GM23338 (cell line): ENCODE data around the gene EP400.

Experiments used
- CREB1 ChIP-seq: fragments of 250-450 bp; sonication (Bioruptor Pico); IDR thresholded peaks from 2 replicates; pipeline ENCODE4 v1.5.0; 2020; ENCODE audit warnings: low read depth, mild to moderate bottlenecking, moderate library complexity
- EZH2 ChIP-seq: fragments of 200-600 bp; sonication (generic); IDR thresholded peaks from one replicate; pipeline ENCODE4 v1.8.0; 2017; ENCODE audit warnings: antibody characterized with exemption, mild to moderate bottlenecking, low read depth; ENCODE audit not compliant: unreplicated experiment
- EZH2phosphoT487 ChIP-seq: fragments of 200-600 bp; sonication (generic); IDR thresholded peaks from one replicate; pipeline ENCODE4 v1.8.1; 2018; ENCODE audit warnings: antibody characterized with exemption; ENCODE audit not compliant: unreplicated experiment
- POLR2AphosphoS5 ChIP-seq: IDR thresholded peaks from 2 replicates; pipeline ENCODE4 v1.6.1; 2016; ENCODE audit warnings: antibody characterized with exemption, low read depth
- TF ChIP-seq, protein P1 (sequence below), 2 experiments: fragments of 200-600 bp in 1 of 2; sonication (generic) in 1 of 2; conservative IDR thresholded peaks; 2 replicates each; pipeline versions ENCODE4 v1.5.1 to v1.6.1; 2016 to 2017; ENCODE audit warnings: antibody characterized with exemption in 2 of 2, low read depth in 2 of 2, mild to moderate bottlenecking in 2 of 2, moderate library complexity in 1 of 2
- TF ChIP-seq, protein P2 (sequence below): IDR thresholded peaks from one replicate; pipeline ENCODE4 v1.6.1; 2018; ENCODE audit warnings: antibody characterized with exemption; ENCODE audit not compliant: unreplicated experiment

DNA sequence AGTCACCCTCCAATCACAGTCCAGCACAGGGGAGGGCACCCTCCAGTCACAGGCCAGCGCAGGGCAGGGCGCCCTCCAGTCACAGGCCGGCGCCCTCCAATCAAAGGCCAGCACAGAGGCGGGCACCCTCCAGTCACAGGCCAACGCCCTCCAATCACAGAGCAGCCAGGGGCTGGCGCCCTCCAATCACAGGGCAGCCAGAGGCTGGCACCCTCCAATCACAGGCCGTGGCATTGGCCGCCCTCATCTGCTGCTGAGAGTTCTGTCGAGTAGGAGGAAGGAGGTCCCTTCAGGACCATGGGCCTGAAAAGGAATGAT is 167.8 kb downstream of the EP400 start:
- TF ChIP-seq EZH2 (no peak), POLR2AphosphoS5 (no peak), CREB1 (CRISPR knock-in tag) (peak; percentile 56; the same call in 1 of the 2 replicates), EZH2phosphoT487 (no peak)
- TF ChIP-seq, protein P1, sequence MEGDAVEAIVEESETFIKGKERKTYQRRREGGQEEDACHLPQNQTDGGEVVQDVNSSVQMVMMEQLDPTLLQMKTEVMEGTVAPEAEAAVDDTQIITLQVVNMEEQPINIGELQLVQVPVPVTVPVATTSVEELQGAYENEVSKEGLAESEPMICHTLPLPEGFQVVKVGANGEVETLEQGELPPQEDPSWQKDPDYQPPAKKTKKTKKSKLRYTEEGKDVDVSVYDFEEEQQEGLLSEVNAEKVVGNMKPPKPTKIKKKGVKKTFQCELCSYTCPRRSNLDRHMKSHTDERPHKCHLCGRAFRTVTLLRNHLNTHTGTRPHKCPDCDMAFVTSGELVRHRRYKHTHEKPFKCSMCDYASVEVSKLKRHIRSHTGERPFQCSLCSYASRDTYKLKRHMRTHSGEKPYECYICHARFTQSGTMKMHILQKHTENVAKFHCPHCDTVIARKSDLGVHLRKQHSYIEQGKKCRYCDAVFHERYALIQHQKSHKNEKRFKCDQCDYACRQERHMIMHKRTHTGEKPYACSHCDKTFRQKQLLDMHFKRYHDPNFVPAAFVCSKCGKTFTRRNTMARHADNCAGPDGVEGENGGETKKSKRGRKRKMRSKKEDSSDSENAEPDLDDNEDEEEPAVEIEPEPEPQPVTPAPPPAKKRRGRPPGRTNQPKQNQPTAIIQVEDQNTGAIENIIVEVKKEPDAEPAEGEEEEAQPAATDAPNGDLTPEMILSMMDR (conservative IDR thresholded peaks at IDR 0.05; ENCODE audit: low read depth in 2 of 2), result no peak
- TF ChIP-seq, protein P2, sequence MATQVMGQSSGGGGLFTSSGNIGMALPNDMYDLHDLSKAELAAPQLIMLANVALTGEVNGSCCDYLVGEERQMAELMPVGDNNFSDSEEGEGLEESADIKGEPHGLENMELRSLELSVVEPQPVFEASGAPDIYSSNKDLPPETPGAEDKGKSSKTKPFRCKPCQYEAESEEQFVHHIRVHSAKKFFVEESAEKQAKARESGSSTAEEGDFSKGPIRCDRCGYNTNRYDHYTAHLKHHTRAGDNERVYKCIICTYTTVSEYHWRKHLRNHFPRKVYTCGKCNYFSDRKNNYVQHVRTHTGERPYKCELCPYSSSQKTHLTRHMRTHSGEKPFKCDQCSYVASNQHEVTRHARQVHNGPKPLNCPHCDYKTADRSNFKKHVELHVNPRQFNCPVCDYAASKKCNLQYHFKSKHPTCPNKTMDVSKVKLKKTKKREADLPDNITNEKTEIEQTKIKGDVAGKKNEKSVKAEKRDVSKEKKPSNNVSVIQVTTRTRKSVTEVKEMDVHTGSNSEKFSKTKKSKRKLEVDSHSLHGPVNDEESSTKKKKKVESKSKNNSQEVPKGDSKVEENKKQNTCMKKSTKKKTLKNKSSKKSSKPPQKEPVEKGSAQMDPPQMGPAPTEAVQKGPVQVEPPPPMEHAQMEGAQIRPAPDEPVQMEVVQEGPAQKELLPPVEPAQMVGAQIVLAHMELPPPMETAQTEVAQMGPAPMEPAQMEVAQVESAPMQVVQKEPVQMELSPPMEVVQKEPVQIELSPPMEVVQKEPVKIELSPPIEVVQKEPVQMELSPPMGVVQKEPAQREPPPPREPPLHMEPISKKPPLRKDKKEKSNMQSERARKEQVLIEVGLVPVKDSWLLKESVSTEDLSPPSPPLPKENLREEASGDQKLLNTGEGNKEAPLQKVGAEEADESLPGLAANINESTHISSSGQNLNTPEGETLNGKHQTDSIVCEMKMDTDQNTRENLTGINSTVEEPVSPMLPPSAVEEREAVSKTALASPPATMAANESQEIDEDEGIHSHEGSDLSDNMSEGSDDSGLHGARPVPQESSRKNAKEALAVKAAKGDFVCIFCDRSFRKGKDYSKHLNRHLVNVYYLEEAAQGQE, result no peak
